ENCODE measurements around the gene CPA5.

DNA sequence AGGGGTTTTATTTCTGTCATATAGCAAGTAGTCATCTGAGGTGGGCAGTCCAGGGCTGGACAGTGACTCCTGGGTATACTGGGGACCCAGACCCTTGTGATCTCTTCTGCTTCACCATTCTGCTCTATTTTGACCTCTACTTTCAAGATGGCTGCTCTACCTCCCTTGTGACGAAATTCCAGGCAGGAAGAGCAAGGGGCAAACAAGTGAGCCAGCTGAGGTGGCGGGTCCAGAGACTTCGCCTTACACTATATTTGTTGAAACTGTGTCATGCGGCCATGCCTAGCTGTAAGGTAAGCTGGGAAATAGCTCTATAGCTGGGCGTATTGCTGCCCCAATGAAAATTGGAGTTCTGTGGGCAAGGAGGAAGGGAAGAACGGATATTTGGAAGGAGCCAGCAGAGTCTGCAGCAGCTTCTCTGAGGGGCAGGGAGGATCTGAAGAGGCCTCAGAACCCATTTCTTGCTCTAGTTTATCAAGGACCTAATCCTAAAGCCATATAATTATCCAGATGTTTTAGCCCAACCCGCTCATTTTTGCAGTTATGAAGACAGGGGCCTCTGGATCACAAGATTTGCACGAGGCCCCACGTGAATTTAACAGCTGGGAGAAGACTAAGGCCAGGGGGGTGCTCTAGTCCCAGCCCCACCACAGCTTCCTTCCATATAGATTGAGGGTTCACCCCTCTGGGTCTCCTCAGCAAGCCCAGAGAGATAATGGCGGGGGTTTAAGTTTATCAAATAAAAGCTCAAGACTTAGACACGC is 28.0 kb downstream of the CPA5 start:
- TF ChIP-seq, protein P1, sequence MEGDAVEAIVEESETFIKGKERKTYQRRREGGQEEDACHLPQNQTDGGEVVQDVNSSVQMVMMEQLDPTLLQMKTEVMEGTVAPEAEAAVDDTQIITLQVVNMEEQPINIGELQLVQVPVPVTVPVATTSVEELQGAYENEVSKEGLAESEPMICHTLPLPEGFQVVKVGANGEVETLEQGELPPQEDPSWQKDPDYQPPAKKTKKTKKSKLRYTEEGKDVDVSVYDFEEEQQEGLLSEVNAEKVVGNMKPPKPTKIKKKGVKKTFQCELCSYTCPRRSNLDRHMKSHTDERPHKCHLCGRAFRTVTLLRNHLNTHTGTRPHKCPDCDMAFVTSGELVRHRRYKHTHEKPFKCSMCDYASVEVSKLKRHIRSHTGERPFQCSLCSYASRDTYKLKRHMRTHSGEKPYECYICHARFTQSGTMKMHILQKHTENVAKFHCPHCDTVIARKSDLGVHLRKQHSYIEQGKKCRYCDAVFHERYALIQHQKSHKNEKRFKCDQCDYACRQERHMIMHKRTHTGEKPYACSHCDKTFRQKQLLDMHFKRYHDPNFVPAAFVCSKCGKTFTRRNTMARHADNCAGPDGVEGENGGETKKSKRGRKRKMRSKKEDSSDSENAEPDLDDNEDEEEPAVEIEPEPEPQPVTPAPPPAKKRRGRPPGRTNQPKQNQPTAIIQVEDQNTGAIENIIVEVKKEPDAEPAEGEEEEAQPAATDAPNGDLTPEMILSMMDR (IDR thresholded peaks at IDR 0.05): no peak
- TF ChIP-seq POLR2AphosphoS5 (IDR thresholded peaks at IDR 0.05; ENCODE audit: low read depth, low read length) (no peak), MXI1 (IDR thresholded peaks at IDR 0.05; ENCODE audit: low read depth, low read length) (no peak), JUND (IDR thresholded peaks at IDR 0.05) (no peak), FOXM1 (IDR thresholded peaks at IDR 0.05; ENCODE audit: low read depth) (no peak), NRF1 (IDR thresholded peaks at IDR 0.05; ENCODE audit: low read depth, low read length) (no peak), YY1 (IDR thresholded peaks at IDR 0.05; ENCODE audit: low read depth) (no peak), EZH2phosphoT487 (IDR thresholded peaks at IDR 0.05; ENCODE audit: borderline replicate concordance, low read depth) (no peak), GABPA (IDR thresholded peaks at IDR 0.05; ENCODE audit: low read depth) (no peak), TAF1 (IDR thresholded peaks at IDR 0.05; ENCODE audit: borderline replicate concordance, low read depth, low read length) (no peak), TCF12 (IDR thresholded peaks at IDR 0.05) (no peak), NFIC (IDR thresholded peaks at IDR 0.05; ENCODE audit: borderline replicate concordance) (no peak), RFX5 (IDR thresholded peaks at IDR 0.05; ENCODE audit: low read length) (no peak)
- TF ChIP-seq, protein P2, sequence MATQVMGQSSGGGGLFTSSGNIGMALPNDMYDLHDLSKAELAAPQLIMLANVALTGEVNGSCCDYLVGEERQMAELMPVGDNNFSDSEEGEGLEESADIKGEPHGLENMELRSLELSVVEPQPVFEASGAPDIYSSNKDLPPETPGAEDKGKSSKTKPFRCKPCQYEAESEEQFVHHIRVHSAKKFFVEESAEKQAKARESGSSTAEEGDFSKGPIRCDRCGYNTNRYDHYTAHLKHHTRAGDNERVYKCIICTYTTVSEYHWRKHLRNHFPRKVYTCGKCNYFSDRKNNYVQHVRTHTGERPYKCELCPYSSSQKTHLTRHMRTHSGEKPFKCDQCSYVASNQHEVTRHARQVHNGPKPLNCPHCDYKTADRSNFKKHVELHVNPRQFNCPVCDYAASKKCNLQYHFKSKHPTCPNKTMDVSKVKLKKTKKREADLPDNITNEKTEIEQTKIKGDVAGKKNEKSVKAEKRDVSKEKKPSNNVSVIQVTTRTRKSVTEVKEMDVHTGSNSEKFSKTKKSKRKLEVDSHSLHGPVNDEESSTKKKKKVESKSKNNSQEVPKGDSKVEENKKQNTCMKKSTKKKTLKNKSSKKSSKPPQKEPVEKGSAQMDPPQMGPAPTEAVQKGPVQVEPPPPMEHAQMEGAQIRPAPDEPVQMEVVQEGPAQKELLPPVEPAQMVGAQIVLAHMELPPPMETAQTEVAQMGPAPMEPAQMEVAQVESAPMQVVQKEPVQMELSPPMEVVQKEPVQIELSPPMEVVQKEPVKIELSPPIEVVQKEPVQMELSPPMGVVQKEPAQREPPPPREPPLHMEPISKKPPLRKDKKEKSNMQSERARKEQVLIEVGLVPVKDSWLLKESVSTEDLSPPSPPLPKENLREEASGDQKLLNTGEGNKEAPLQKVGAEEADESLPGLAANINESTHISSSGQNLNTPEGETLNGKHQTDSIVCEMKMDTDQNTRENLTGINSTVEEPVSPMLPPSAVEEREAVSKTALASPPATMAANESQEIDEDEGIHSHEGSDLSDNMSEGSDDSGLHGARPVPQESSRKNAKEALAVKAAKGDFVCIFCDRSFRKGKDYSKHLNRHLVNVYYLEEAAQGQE (IDR thresholded peaks at IDR 0.05; ENCODE audit: low read depth, low read length): no peak

Measured in SK-N-SH (cell line).